Left hindlimb (tissue), 1 donor: Measurements from ENCODE around the gene GPAM.
A peak's percentile ranks its signal among the peaks of the same experiment; 100 is the strongest.
"Not testable (repeated sequence)": the region's sequence is repeated elsewhere in the genome, so short reads cannot be mapped to it uniquely, and the experiment has no call there.

Experiments used
- DNase-seq: peaks from one replicate; pipeline ENCODE4 v3.0.0-alpha.2; 2018

The GPAM gene

GRCh38 chr10:112183329-112184051 lies at the start of gene GPAM:
GPAM (minus strand) TSS chr10:112183765; CDS start chr10:112181784, 1,981 bp downstream.
- DNase-seq, result peak; percentile 96

- no peak for DNase-seq
Observed at GRCh38 chr10:112232670-112233069, 49.1 kb upstream of the GPAM start.

GRCh38 chr10:112231602-112232400 lies 48.2 kb upstream of the GPAM start:
- DNase-seq, result no peak

- no peak for DNase-seq
Observed at GRCh38 chr10:112230325-112230988, 46.9 kb upstream of the GPAM start.

GRCh38 chr10:112229901-112230300 lies 46.3 kb upstream of the GPAM start:
- DNase-seq, result no peak

- DNase-seq, result no peak
Observed at GRCh38 chr10:112229096-112229495, 45.5 kb upstream of the GPAM start.

- DNase-seq, result not testable (repeated sequence)
Observed at GRCh38 chr10:112228366-112229088, 45.0 kb upstream of the GPAM start.

- DNase-seq, result no peak
Observed at GRCh38 chr10:112227331-112227987, 43.9 kb upstream of the GPAM start.

GRCh38 chr10:112226439-112227248 lies 43.1 kb upstream of the GPAM start:
- no peak for DNase-seq

- DNase-seq, result no peak
Observed at GRCh38 chr10:112225771-112226438, 42.3 kb upstream of the GPAM start.

- DNase-seq, result no peak
Observed at GRCh38 chr10:112224933-112225529, 41.5 kb upstream of the GPAM start.

GRCh38 chr10:112223725-112224124 lies 40.2 kb upstream of the GPAM start:
- DNase-seq, result no peak

- no peak for DNase-seq
Observed at GRCh38 chr10:112222799-112223198, 39.2 kb upstream of the GPAM start.

GRCh38 chr10:112221545-112221944 lies 38.0 kb upstream of the GPAM start:
- no peak for DNase-seq

GRCh38 chr10:112218960-112219359 lies 35.4 kb upstream of the GPAM start:
- no peak for DNase-seq

GRCh38 chr10:112218036-112218390 lies 34.4 kb upstream of the GPAM start:
- DNase-seq, result no peak

- DNase-seq, result no peak
Observed at GRCh38 chr10:112217386-112218035, 33.9 kb upstream of the GPAM start.

- no peak for DNase-seq
Observed at GRCh38 chr10:112216966-112217365, 33.4 kb upstream of the GPAM start.

GRCh38 chr10:112216151-112216550 lies 32.6 kb upstream of the GPAM start:
- DNase-seq, result no peak

- no peak for DNase-seq
Observed at GRCh38 chr10:112215342-112215774, 31.8 kb upstream of the GPAM start.
